ENCODE results near the gene ADAM11.

- TF ChIP-seq CTCF (IDR thresholded peaks at IDR 0.05): no peak
- TF ChIP-seq ZFX (IDR thresholded peaks at IDR 0.05; ENCODE audit: borderline replicate concordance): no peak
These were observed 7.2 kb downstream of the ADAM11 start for GRCh38 chr17:44765965-44766364.
